ENCODE data around the gene COL18A1.

GRCh38 chr21:45407629-45408247, 2.8 kb downstream of the COL18A1 start:
- TF ChIP-seq CTCF (IDR thresholded peaks at IDR 0.05): no peak
- no peak for TF ChIP-seq POLR2A (IDR thresholded peaks at IDR 0.05; ENCODE audit: low read length)
- TF ChIP-seq HMGXB4 (CRISPR knock-in tag; IDR thresholded peaks at IDR 0.05; ENCODE audit: borderline replicate concordance): no peak
- TF ChIP-seq, protein P1, sequence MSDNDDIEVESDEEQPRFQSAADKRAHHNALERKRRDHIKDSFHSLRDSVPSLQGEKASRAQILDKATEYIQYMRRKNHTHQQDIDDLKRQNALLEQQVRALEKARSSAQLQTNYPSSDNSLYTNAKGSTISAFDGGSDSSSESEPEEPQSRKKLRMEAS (IDR thresholded peaks at IDR 0.05): no peak
- no peak for TF ChIP-seq RNF2 (IDR thresholded peaks at IDR 0.05; ENCODE audit: borderline replicate concordance, low read depth)
- TF ChIP-seq, protein P2, sequence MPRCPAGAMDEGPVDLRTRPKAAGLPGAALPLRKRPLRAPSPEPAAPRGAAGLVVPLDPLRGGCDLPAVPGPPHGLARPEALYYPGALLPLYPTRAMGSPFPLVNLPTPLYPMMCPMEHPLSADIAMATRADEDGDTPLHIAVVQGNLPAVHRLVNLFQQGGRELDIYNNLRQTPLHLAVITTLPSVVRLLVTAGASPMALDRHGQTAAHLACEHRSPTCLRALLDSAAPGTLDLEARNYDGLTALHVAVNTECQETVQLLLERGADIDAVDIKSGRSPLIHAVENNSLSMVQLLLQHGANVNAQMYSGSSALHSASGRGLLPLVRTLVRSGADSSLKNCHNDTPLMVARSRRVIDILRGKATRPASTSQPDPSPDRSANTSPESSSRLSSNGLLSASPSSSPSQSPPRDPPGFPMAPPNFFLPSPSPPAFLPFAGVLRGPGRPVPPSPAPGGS (IDR thresholded peaks at IDR 0.05): no peak
- TF ChIP-seq ATOH8 (CRISPR knock-in tag; IDR thresholded peaks at IDR 0.05; ENCODE audit: low read depth): no peak

Data from A549 (cell line).